NCI-H82 treated with DMSO at 0.1 percent for 48 hours (cell line): Measurements from ENCODE around the gene OXSM.

Source experiments
- DNase-seq: peaks from one replicate; lab custom pipeline; 2025; ENCODE audit not compliant: unreplicated experiment; lab: John Stamatoyannopoulos, UW

OXSM gene

GRCh38 chr3:25789596-25790556 is at the start of gene OXSM:
OXSM (plus strand) TSS chr3:25790090; CDS start chr3:25791021, 931 bp downstream.
- peak; percentile 63 for DNase-seq

GRCh38 chr3:25744470-25744869 is 45.4 kb upstream of the OXSM start:
- no peak for DNase-seq

GRCh38 chr3:25747033-25747432 is 42.9 kb upstream of the OXSM start:
- DNase-seq, result no peak

- no peak for DNase-seq
Observed at GRCh38 chr3:25748189-25748588, 41.7 kb upstream of the OXSM start.

GRCh38 chr3:25749031-25749581 is 40.8 kb upstream of the OXSM start:
- no peak for DNase-seq

- DNase-seq, result no peak
Observed at GRCh38 chr3:25751048-25751447, 38.8 kb upstream of the OXSM start.

GRCh38 chr3:25751725-25752124 is 38.2 kb upstream of the OXSM start:
- DNase-seq, result no peak

- DNase-seq, result no peak
Observed at GRCh38 chr3:25768851-25769250, 21.0 kb upstream of the OXSM start.

- DNase-seq, result no peak
Observed at GRCh38 chr3:25775936-25776335, 14.0 kb upstream of the OXSM start.

GRCh38 chr3:25780618-25781017 is 9.3 kb upstream of the OXSM start:
- no peak for DNase-seq

- no peak for DNase-seq
Observed at GRCh38 chr3:25781145-25781757, 8.6 kb upstream of the OXSM start.

GRCh38 chr3:25781758-25782594 is 7.9 kb upstream of the OXSM start:
- no peak for DNase-seq

- DNase-seq, result no peak
Observed at GRCh38 chr3:25782636-25782937, 7.3 kb upstream of the OXSM start.

GRCh38 chr3:25782938-25783660 is 6.8 kb upstream of the OXSM start, which contains the start of gene NGLY1:
NGLY1 (minus strand) TSS chr3:25783443; CDS start chr3:25783390, 53 bp downstream.
- DNase-seq, result peak; percentile 7

GRCh38 chr3:25783661-25784512 is 6.0 kb upstream of the OXSM start:
- no peak for DNase-seq

GRCh38 chr3:25784971-25785370 is 4.9 kb upstream of the OXSM start:
- DNase-seq, result no peak

GRCh38 chr3:25785826-25786225 is 4.1 kb upstream of the OXSM start:
- DNase-seq, result no peak

GRCh38 chr3:25787689-25788088 is 2.2 kb upstream of the OXSM start:
- DNase-seq, result peak; percentile 21

GRCh38 chr3:25789209-25789595 is 688 bp upstream of the OXSM start:
- DNase-seq, result no peak

- no peak for DNase-seq
Observed at GRCh38 chr3:25801786-25802185, 11.9 kb downstream of the OXSM start.
